ENCODE results near the gene NOXA1. TPM values are rescaled to one million over a fixed set of nuclear protein-coding genes. Genes with fewer than 3 reads are reported as not detected.

NOXA1 gene
- total and polyA plus RNA-seq, 2 donors (not counting 1 experiment from before 2014, with no cell fraction given) = 0.08 to 0.66 TPM

GRCh38 chr9:137429974-137430722, 7.0 kb downstream of the NOXA1 start:
- Histone ChIP-seq H3K9ac (ENCODE audit: insufficient read depth, low read length) (no peak overlapping the region), H3K4me2 (ENCODE audit: extremely low read depth, insufficient read depth, low read length) (no peak overlapping the region), H3K4me1 (ENCODE audit: control insufficient read depth, extremely low read depth, insufficient read depth, low read length) (no peaks in the 10 kb centered on the region), H3K27me3 (ENCODE audit: control insufficient read depth, insufficient read depth, low read length) (no peaks in the 10 kb centered on the region), H2AFZ (ENCODE audit: low read length) (no peak overlapping the region), H3K9me3 (ENCODE audit: control insufficient read depth, insufficient read depth, low read depth, low read length) (no peaks in the 10 kb centered on the region), H3K4me3 (replicated peaks in 1 of 4; ENCODE audit: control extremely low read depth in 1 of 4, insufficient read depth in 1 of 4, low read depth in 3 of 4, low read length in 4 of 4) (no peak overlapping the region), H3K79me2 (ENCODE audit: control insufficient read depth, insufficient read depth, low read length) (no peaks in the 10 kb centered on the region), H3K36me3 (ENCODE audit: control insufficient read depth, insufficient read depth, low read length) (no peaks in the 10 kb centered on the region), H4K20me1 (ENCODE audit: control insufficient read depth, extremely low read depth, insufficient read depth, low read length) (no peaks in the 10 kb centered on the region), H3K27ac (ENCODE audit: insufficient read depth, low read length) (no peak overlapping the region)
- TF ChIP-seq EZH2 (IDR thresholded peaks at IDR 0.05; ENCODE audit: low read length, missing control alignments) = no peak
- TF ChIP-seq, protein P1, sequence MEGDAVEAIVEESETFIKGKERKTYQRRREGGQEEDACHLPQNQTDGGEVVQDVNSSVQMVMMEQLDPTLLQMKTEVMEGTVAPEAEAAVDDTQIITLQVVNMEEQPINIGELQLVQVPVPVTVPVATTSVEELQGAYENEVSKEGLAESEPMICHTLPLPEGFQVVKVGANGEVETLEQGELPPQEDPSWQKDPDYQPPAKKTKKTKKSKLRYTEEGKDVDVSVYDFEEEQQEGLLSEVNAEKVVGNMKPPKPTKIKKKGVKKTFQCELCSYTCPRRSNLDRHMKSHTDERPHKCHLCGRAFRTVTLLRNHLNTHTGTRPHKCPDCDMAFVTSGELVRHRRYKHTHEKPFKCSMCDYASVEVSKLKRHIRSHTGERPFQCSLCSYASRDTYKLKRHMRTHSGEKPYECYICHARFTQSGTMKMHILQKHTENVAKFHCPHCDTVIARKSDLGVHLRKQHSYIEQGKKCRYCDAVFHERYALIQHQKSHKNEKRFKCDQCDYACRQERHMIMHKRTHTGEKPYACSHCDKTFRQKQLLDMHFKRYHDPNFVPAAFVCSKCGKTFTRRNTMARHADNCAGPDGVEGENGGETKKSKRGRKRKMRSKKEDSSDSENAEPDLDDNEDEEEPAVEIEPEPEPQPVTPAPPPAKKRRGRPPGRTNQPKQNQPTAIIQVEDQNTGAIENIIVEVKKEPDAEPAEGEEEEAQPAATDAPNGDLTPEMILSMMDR (conservative IDR thresholded peaks at IDR 0.05 in 1 of 2, IDR thresholded peaks at IDR 0.05 in 1 of 2; ENCODE audit: low read depth in 1 of 2, low read length in 2 of 2) = no peak
- DNase-seq (ENCODE audit: low read depth in 2 of 2) = no peak

GRCh38 chr9:137430723-137431415, 7.7 kb downstream of the NOXA1 start:
- no peak for TF ChIP-seq EZH2 (IDR thresholded peaks at IDR 0.05; ENCODE audit: low read length, missing control alignments)
- TF ChIP-seq, protein P1 (conservative IDR thresholded peaks at IDR 0.05 in 1 of 2, IDR thresholded peaks at IDR 0.05 in 1 of 2; ENCODE audit: low read depth in 1 of 2, low read length in 2 of 2) = no peak
- no peaks in the 10 kb centered on the region for H3K9me3 ChIP-seq (ENCODE audit: control insufficient read depth, insufficient read depth, low read depth, low read length)
- H3K9ac ChIP-seq (ENCODE audit: insufficient read depth, low read length) = no peak overlapping the region
- no peak overlapping the region for H3K4me3 ChIP-seq (replicated peaks in 1 of 4; ENCODE audit: control extremely low read depth in 1 of 4, insufficient read depth in 1 of 4, low read depth in 3 of 4, low read length in 4 of 4)
- no peaks in the 10 kb centered on the region for H4K20me1 ChIP-seq (ENCODE audit: control insufficient read depth, extremely low read depth, insufficient read depth, low read length)
- DNase-seq (ENCODE audit: low read depth in 2 of 2) = no peak
- no peak overlapping the region for H3K27ac ChIP-seq (ENCODE audit: insufficient read depth, low read length)
- no peaks in the 10 kb centered on the region for H3K36me3 ChIP-seq (ENCODE audit: control insufficient read depth, insufficient read depth, low read length)
- H3K4me1 ChIP-seq (ENCODE audit: control insufficient read depth, extremely low read depth, insufficient read depth, low read length) = no peaks in the 10 kb centered on the region
- H3K27me3 ChIP-seq (ENCODE audit: control insufficient read depth, insufficient read depth, low read length) = no peaks in the 10 kb centered on the region
- H2AFZ ChIP-seq (ENCODE audit: low read length) = no peak overlapping the region
- no peak overlapping the region for H3K4me2 ChIP-seq (ENCODE audit: extremely low read depth, insufficient read depth, low read length)
- no peaks in the 10 kb centered on the region for H3K79me2 ChIP-seq (ENCODE audit: control insufficient read depth, insufficient read depth, low read length)

- H3K27ac ChIP-seq (ENCODE audit: insufficient read depth, low read length) = no peak overlapping the region
- no peak for DNase-seq (ENCODE audit: low read depth in 2 of 2)
- H3K4me2 ChIP-seq (ENCODE audit: extremely low read depth, insufficient read depth, low read length) = no peak overlapping the region
- H4K20me1 ChIP-seq (ENCODE audit: control insufficient read depth, extremely low read depth, insufficient read depth, low read length) = no peaks in the 10 kb centered on the region
- H3K36me3 ChIP-seq (ENCODE audit: control insufficient read depth, insufficient read depth, low read length) = no peaks in the 10 kb centered on the region
- no peaks in the 10 kb centered on the region for H3K4me1 ChIP-seq (ENCODE audit: control insufficient read depth, extremely low read depth, insufficient read depth, low read length)
- TF ChIP-seq, protein P1 (conservative IDR thresholded peaks at IDR 0.05 in 1 of 2, IDR thresholded peaks at IDR 0.05 in 1 of 2; ENCODE audit: low read depth in 1 of 2, low read length in 2 of 2) = no peak
- no peak for TF ChIP-seq EZH2 (IDR thresholded peaks at IDR 0.05; ENCODE audit: low read length, missing control alignments)
- no peaks in the 10 kb centered on the region for H3K27me3 ChIP-seq (ENCODE audit: control insufficient read depth, insufficient read depth, low read length)
- H3K79me2 ChIP-seq (ENCODE audit: control insufficient read depth, insufficient read depth, low read length) = no peaks in the 10 kb centered on the region
- no peak overlapping the region for H3K9ac ChIP-seq (ENCODE audit: insufficient read depth, low read length)
- H3K4me3 ChIP-seq (replicated peaks in 1 of 4; ENCODE audit: control extremely low read depth in 1 of 4, insufficient read depth in 1 of 4, low read depth in 3 of 4, low read length in 4 of 4) = no peak overlapping the region
- no peaks in the 10 kb centered on the region for H3K9me3 ChIP-seq (ENCODE audit: control insufficient read depth, insufficient read depth, low read depth, low read length)
- H2AFZ ChIP-seq (ENCODE audit: low read length) = no peak overlapping the region
Observed at GRCh38 chr9:137431416-137431931, 8.3 kb downstream of the NOXA1 start.

Data from fibroblast of lung (primary cell).